Tibial nerve (tissue), 4 donors: Measurements from ENCODE around the gene NPSR1.

Experiments used
- CTCF ChIP-seq, 5 experiments: fragments of 200-600 bp in 3 of 5; fragments of 450-650 bp in 2 of 5; sonication (generic) in 3 of 5; IDR thresholded peaks; one replicate each; pipeline ENCODE4 v1.5.1; 2016 to 2019; ENCODE audit warnings: antibody characterized with exemption in 5 of 5, mild to moderate bottlenecking in 3 of 5, moderate library complexity in 2 of 5
- EP300 ChIP-seq, 2 donors: sonication (generic); formaldehyde crosslinking; IDR thresholded peaks; one replicate each; pipeline ENCODE4 v1.6.1; 2017; ENCODE audit warnings: antibody characterized with exemption in 2 of 2, mild to moderate bottlenecking in 1 of 2
- POLR2A ChIP-seq, 2 donors: fragments of 450-650 bp; IDR thresholded peaks; one replicate each; pipeline ENCODE4 v1.6.1; 2017; ENCODE audit warnings: antibody characterized with exemption in 2 of 2, mild to moderate bottlenecking in 2 of 2, moderate library complexity in 2 of 2

GRCh38 chr7:34659472-34660075 lies 1.6 kb downstream of the NPSR1 start:
- no peak for TF ChIP-seq CTCF (IDR thresholded peaks at IDR 0.05)
- no peak for TF ChIP-seq POLR2A (IDR thresholded peaks at IDR 0.05)
- no peak for TF ChIP-seq EP300 (IDR thresholded peaks at IDR 0.05)
